Body of pancreas (tissue), 4 donors: ENCODE results near the gene MTFR2. TPM values are rescaled to one million over a fixed set of nuclear protein-coding genes. Genes with fewer than 3 reads are reported as not detected.

Experiments used
- ATAC-seq: fragments of 150-250 bp; one replicate; pipeline ENCODE4 v1.9.1; 2016
- DNase-seq, 4 donors: peaks; one replicate each; pipeline ENCODE4 v3.0.0-alpha.2; 2019
- H3K27ac ChIP-seq, 4 donors: fragments of 200-600 bp; sonication (generic); 1 replicate in 3 of 4; 2 replicates in 1 of 4; pipeline versions ENCODE4 v1.5.1 to v1.6.1; 2016 to 2019; ENCODE audit warnings: mild to moderate bottlenecking in 1 of 4, mixed read lengths in 1 of 4, moderate library complexity in 1 of 4
- H3K27me3 ChIP-seq, 2 donors: fragments of 200-600 bp; sonication (generic); one replicate each; pipeline ENCODE4 v1.6.0; 2016; ENCODE audit warnings: mild to moderate bottlenecking in 1 of 2
- H3K36me3 ChIP-seq, 2 donors: fragments of 200-600 bp; sonication (generic); replicated peaks in 1 of 2; 2 replicates each; pipeline ENCODE4 v1.5.1; 2016; ENCODE audit warnings: low read depth in 2 of 2; ENCODE audit not compliant: insufficient read depth in 1 of 2
- H3K4me1 ChIP-seq: fragments of 200-600 bp; sonication (generic); one replicate; pipeline ENCODE4 v1.6.0; 2016
- H3K4me3 ChIP-seq, 2 donors: fragments of 200-600 bp; sonication (generic); 1 replicate in 1 of 2; 2 replicates in 1 of 2; pipeline ENCODE4 v1.5.1; 2016 to 2019
- H3K9me3 ChIP-seq, 3 donors: fragments of 200-600 bp; sonication (generic); 1 replicate in 2 of 3; 2 replicates in 1 of 3; pipeline ENCODE4 v1.5.1; 2016
- CTCF ChIP-seq, 7 experiments: fragments of 450-650 bp in 4 of 7; fragments of 200-600 bp in 3 of 7; sonication (generic) in 3 of 7; IDR thresholded peaks; one replicate each; pipeline ENCODE4 v1.5.1; 2016 to 2019; ENCODE audit warnings: antibody characterized with exemption in 7 of 7
- POLR2A ChIP-seq, 3 donors: fragments of 450-650 bp; IDR thresholded peaks; one replicate each; pipeline ENCODE4 v1.6.1; 2016; ENCODE audit warnings: antibody characterized with exemption in 3 of 3, mild to moderate bottlenecking in 2 of 3
- WGBS, 2 donors: methylation state at CpG; one replicate each; pipeline ENCODE4 v1.1.5; 2017; 5-methylcytosine and 5-hydroxymethylcytosine counted together
- intact Hi-C: fragments of 100-400 bp; cut with DNase I; formaldehyde crosslinking; loops from one replicate; pipeline ENCODE4 v1.15.1; 2023
- total RNA-seq, 2 donors: library from RNA; depleted of rRNA; stranded (reverse); fragments of >200 nt; gene quantifications; one replicate each; pipeline ENCODE4 v1.1.0, GENCODE V29; 2016

The MTFR2 gene
- total RNA-seq = under 1 TPM in 1 of 2 donors, not detected in 1; 0.78 TPM

GRCh38 chr6:136249811-136250685 lies at the start of gene MTFR2:
Gene MTFR2 (minus strand): TSS chr6:136250311. CDS start chr6:136249099, 1,212 bp downstream.
- WGBS, 2 donors = 0% methylated on average over 22 to 59 of the region's 59 CpGs
- Histone ChIP-seq H3K27ac (peak within 1 kb of the TSS in 3 of 4 donors; percentile 51 to 77 (median 75)), H3K27me3 (no peaks in the 10 kb centered on the region), H3K36me3 (no peaks in the 10 kb centered on the region), H3K9me3 (no peaks in the 10 kb centered on the region), H3K4me1 (peaks cover 20% of the 10 kb centered on the region), H3K4me3 (peak within 1 kb of the TSS; percentile 76 to 94)
- TF ChIP-seq POLR2A (IDR thresholded peaks at IDR 0.05) (peak in 2 of 3 donors; percentile 52 to 55), CTCF (IDR thresholded peaks at IDR 0.05) (peak in 1 of 7 experiments; percentile 12)
- peak; percentile 95 to 99 (median 96) for DNase-seq
- intact Hi-C loops = no loop called here
- ATAC-seq = peak; percentile 100

- WGBS, 2 donors = 64 to 87% methylated on average over 2 to 3 of the region's 3 CpGs
- intact Hi-C loops = no loop called here
- no peaks in the 10 kb centered on the region for H3K36me3 ChIP-seq
- no peaks in the 10 kb centered on the region for H3K9me3 ChIP-seq
- no peak for ATAC-seq
- TF ChIP-seq POLR2A (IDR thresholded peaks at IDR 0.05) (no peak), CTCF (IDR thresholded peaks at IDR 0.05) (no peak)
- H3K27me3 ChIP-seq = no peaks in the 10 kb centered on the region
- H3K4me3 ChIP-seq = no peak overlapping the region
- no peak for DNase-seq
- no peak overlapping the region for H3K27ac ChIP-seq
- H3K4me1 ChIP-seq = peaks cover 7% of the 10 kb centered on the region
Observed at GRCh38 chr6:136294621-136295020, 44.5 kb upstream of the MTFR2 start.

GRCh38 chr6:136290410-136291010 lies 40.4 kb upstream of the MTFR2 start:
- no peaks in the 10 kb centered on the region for H3K9me3 ChIP-seq
- H3K4me1 ChIP-seq = peaks cover 34% of the 10 kb centered on the region
- H3K27me3 ChIP-seq = no peaks in the 10 kb centered on the region
- H3K36me3 ChIP-seq = no peaks in the 10 kb centered on the region
- no peak overlapping the region for H3K4me3 ChIP-seq
- H3K27ac ChIP-seq = peak overlapping the region; percentile 99 to 100 (median 100)
- TF ChIP-seq POLR2A (IDR thresholded peaks at IDR 0.05) (no peak), CTCF (IDR thresholded peaks at IDR 0.05) (no peak)
- peak; percentile 56 for ATAC-seq
- WGBS, 2 donors = 3 to 5% methylated on average over 18 to 22 of the region's 22 CpGs
- intact Hi-C loops = no loop called here
- DNase-seq = peak; percentile 80 to 89 (median 84)

- intact Hi-C loops = no loop called here
- DNase-seq = peak; percentile 100
- 0% methylated on average over 33 to 60 of the region's 60 CpGs for WGBS, 2 donors
- Histone ChIP-seq H3K9me3 (no peaks in the 10 kb centered on the region), H3K36me3 (no peaks in the 10 kb centered on the region), H3K27ac (peak within 1 kb of the TSS; percentile 99 to 100 (median 100)), H3K27me3 (no peaks in the 10 kb centered on the region), H3K4me3 (peak within 1 kb of the TSS; percentile 65 to 98), H3K4me1 (peaks cover 41% of the 10 kb centered on the region)
- TF ChIP-seq POLR2A (IDR thresholded peaks at IDR 0.05) (peak; percentile 99 to 100 (median 100)), CTCF (IDR thresholded peaks at IDR 0.05) (peak in 2 of 7 experiments; percentile 1 to 5)
- peak; percentile 92 for ATAC-seq
Observed at GRCh38 chr6:136289579-136290409, 39.7 kb upstream of the MTFR2 start, which contains the start of gene BCLAF1. Gene BCLAF1 (minus strand): TSS chr6:136289846. CDS start chr6:136279866, 9,980 bp downstream.
